Large intestine (tissue), 3 donors: ENCODE results near the gene FAM149B1. TPM values are rescaled to one million over a fixed set of nuclear protein-coding genes. Genes with fewer than 3 reads are reported as not detected.
A peak's percentile ranks its signal among the peaks of the same experiment; 100 is the strongest.
"Not testable (repeated sequence)": the region's sequence is repeated elsewhere in the genome, so short reads cannot be mapped to it uniquely, and the experiment has no call there.

ENCODE experiments used
- DNase-seq, 2 donors: peaks; one replicate each; pipeline versions ENCODE4 v3.0.0 to v3.0.0-alpha.2; 2013
- H3K27ac ChIP-seq: one replicate; pipeline ENCODE4 v1.5.1; 2013; ENCODE audit warnings: low read length
- H3K27me3 ChIP-seq: 2 replicates; pipeline ENCODE4 v1.6.1; 2013; ENCODE audit warnings: low read length; ENCODE audit not compliant: control insufficient read depth, insufficient read depth
- H3K36me3 ChIP-seq: 2 replicates; pipeline ENCODE4 v1.6.1; 2013; ENCODE audit warnings: low read length; ENCODE audit not compliant: control insufficient read depth, insufficient read depth
- H3K4me1 ChIP-seq: one replicate; pipeline ENCODE4 v1.6.1; 2013; ENCODE audit warnings: low read length; ENCODE audit not compliant: control insufficient read depth, insufficient read depth
- H3K4me3 ChIP-seq: one replicate; pipeline ENCODE4 v1.5.1; 2013; ENCODE audit warnings: low read length
- H3K9me3 ChIP-seq: one replicate; pipeline ENCODE4 v1.6.1; 2013; ENCODE audit warnings: mild to moderate bottlenecking, low read depth, low read length, moderate library complexity; ENCODE audit not compliant: control insufficient read depth
- WGBS: methylation state at CpG from one replicate; pipeline ENCODE4 v1.1.5; 2013; ENCODE audit warnings: low lambda C conversion rate; ENCODE audit not compliant: insufficient coverage; 5-methylcytosine and 5-hydroxymethylcytosine counted together
- polyA plus RNA-seq: library from polyadenylated mRNA; unstranded; fragments of 120-200 nt; gene quantifications from one replicate; pipeline ENCODE4 v1.2.1, GENCODE V29; 2013

Gene FAM149B1
- polyA plus RNA-seq, 1 donor = 32.1 TPM

- H3K36me3 ChIP-seq = peaks cover 67% of the 10 kb centered on the region
- 67% methylated on average over 1 of the region's 3 CpGs for WGBS
Measured at GRCh38 chr10:73141603-73142002, 26.3 kb upstream of the FAM149B1 start.

GRCh38 chr10:73150633-73151413, 17.1 kb upstream of the FAM149B1 start:
- H3K36me3 ChIP-seq = peaks cover 33% of the 10 kb centered on the region
- H3K9me3 ChIP-seq, H3K4me3 ChIP-seq, H3K4me1 ChIP-seq, H3K27me3 ChIP-seq, H3K27ac ChIP-seq, DNase-seq: not testable (repeated sequence)
- no CpG with 5 or more reads among the region's 8 CpGs for WGBS

More at GRCh38 chr10:73141603-73142002, 26.3 kb upstream of the FAM149B1 start:
- H3K27ac ChIP-seq = no peak overlapping the region
- H3K4me1 ChIP-seq = no peaks in the 10 kb centered on the region
- H3K9me3 ChIP-seq = no peaks in the 10 kb centered on the region
- H3K27me3 ChIP-seq = no peaks in the 10 kb centered on the region
- no peak overlapping the region for H3K4me3 ChIP-seq
- no peak for DNase-seq

GRCh38 chr10:73152009-73152408, 15.9 kb upstream of the FAM149B1 start:
- no peak overlapping the region for H3K4me3 ChIP-seq
- no peaks in the 10 kb centered on the region for H3K9me3 ChIP-seq
- DNase-seq = no peak
- no peaks in the 10 kb centered on the region for H3K4me1 ChIP-seq
- no peaks in the 10 kb centered on the region for H3K27me3 ChIP-seq
- no peak overlapping the region for H3K27ac ChIP-seq
- WGBS = no CpG with 5 or more reads among the region's 3 CpGs
- H3K36me3 ChIP-seq = peaks cover 28% of the 10 kb centered on the region

- H3K27me3 ChIP-seq = no peaks in the 10 kb centered on the region
- H3K4me1 ChIP-seq = no peaks in the 10 kb centered on the region
- H3K36me3 ChIP-seq = peaks cover 34% of the 10 kb centered on the region
- WGBS = no CpG with 5 or more reads among the region's 3 CpGs
- no peak overlapping the region for H3K27ac ChIP-seq
- no peak for DNase-seq
- no peak overlapping the region for H3K4me3 ChIP-seq
- no peaks in the 10 kb centered on the region for H3K9me3 ChIP-seq
Measured at GRCh38 chr10:73156054-73156453, 11.9 kb upstream of the FAM149B1 start.

- H3K36me3 ChIP-seq = peaks cover 35% of the 10 kb centered on the region
- H3K27me3 ChIP-seq = no peaks in the 10 kb centered on the region
- no peak overlapping the region for H3K4me3 ChIP-seq
- H3K4me1 ChIP-seq = no peaks in the 10 kb centered on the region
- H3K27ac ChIP-seq = no peak overlapping the region
- peak; percentile 29 to 30 for DNase-seq
- WGBS = 20% methylated on average over 1 of the region's 5 CpGs
- no peaks in the 10 kb centered on the region for H3K9me3 ChIP-seq
Measured at GRCh38 chr10:73159038-73159648, 8.8 kb upstream of the FAM149B1 start.

GRCh38 chr10:73161079-73161478, 6.8 kb upstream of the FAM149B1 start:
- H3K4me3 ChIP-seq = no peak overlapping the region
- no peak overlapping the region for H3K27ac ChIP-seq
- DNase-seq = no peak
- H3K4me1 ChIP-seq = no peaks in the 10 kb centered on the region
- H3K27me3 ChIP-seq = no peaks in the 10 kb centered on the region
- H3K9me3 ChIP-seq = no peaks in the 10 kb centered on the region
- peaks cover 33% of the 10 kb centered on the region for H3K36me3 ChIP-seq
- WGBS = 100% methylated on average over 1 of the region's 1 CpG

- DNase-seq = no peak
- no peaks in the 10 kb centered on the region for H3K4me1 ChIP-seq
- no peak overlapping the region for H3K27ac ChIP-seq
- H3K4me3 ChIP-seq = no peak overlapping the region
- WGBS = no CpG with 5 or more reads among the region's 3 CpGs
- H3K9me3 ChIP-seq = no peaks in the 10 kb centered on the region
- peaks cover 29% of the 10 kb centered on the region for H3K36me3 ChIP-seq
- H3K27me3 ChIP-seq = no peaks in the 10 kb centered on the region
Measured at GRCh38 chr10:73161662-73162061, 6.3 kb upstream of the FAM149B1 start.

GRCh38 chr10:73163096-73163495, 4.8 kb upstream of the FAM149B1 start:
- Histone ChIP-seq H3K4me1 (no peaks in the 10 kb centered on the region), H3K4me3 (no peak overlapping the region), H3K36me3 (peaks cover 27% of the 10 kb centered on the region), H3K9me3 (no peaks in the 10 kb centered on the region), H3K27me3 (no peaks in the 10 kb centered on the region), H3K27ac (no peak overlapping the region)
- no peak for DNase-seq
- no CpG with 5 or more reads among the region's 2 CpGs for WGBS

GRCh38 chr10:73166972-73167371, 947 bp upstream of the FAM149B1 start:
- H3K27ac ChIP-seq = peak overlapping the region; percentile 97

GRCh38 chr10:73167458-73167782, 499 bp upstream of the FAM149B1 start:
- Histone ChIP-seq H3K36me3 (peaks cover 13% of the 10 kb centered on the region), H3K9me3 (no peaks in the 10 kb centered on the region), H3K27ac (peak overlapping the region; percentile 97), H3K4me3 (peak overlapping the region; percentile 97), H3K27me3 (no peaks in the 10 kb centered on the region), H3K4me1 (no peaks in the 10 kb centered on the region)
- DNase-seq = no peak
- WGBS = no CpG with 5 or more reads among the region's 5 CpGs

More at GRCh38 chr10:73166972-73167371, 947 bp upstream of the FAM149B1 start:
- WGBS = no CpG with 5 or more reads among the region's 2 CpGs
- no peak for DNase-seq
- Histone ChIP-seq H3K36me3 (peaks cover 13% of the 10 kb centered on the region), H3K9me3 (no peaks in the 10 kb centered on the region), H3K4me3 (peak overlapping the region; percentile 97), H3K4me1 (no peaks in the 10 kb centered on the region), H3K27me3 (no peaks in the 10 kb centered on the region)

- H3K9me3 ChIP-seq = no peaks in the 10 kb centered on the region
- DNase-seq = no peak
- 0% methylated on average over 1 of the region's 6 CpGs for WGBS
- H3K36me3 ChIP-seq = peaks cover 5% of the 10 kb centered on the region
- H3K4me1 ChIP-seq = no peaks in the 10 kb centered on the region
- no peaks in the 10 kb centered on the region for H3K27me3 ChIP-seq
- peak overlapping the region; percentile 97 for H3K4me3 ChIP-seq
- peak overlapping the region; percentile 97 for H3K27ac ChIP-seq
Measured at GRCh38 chr10:73168465-73168803, 515 bp downstream of the FAM149B1 start.
